Umbilical cord (tissue), 2 donors: ENCODE results near the gene LNP1. TPM values are rescaled to one million over a fixed set of nuclear protein-coding genes. Genes with fewer than 3 reads are reported as not detected.
"Not testable (repeated sequence)": the region's sequence is repeated elsewhere in the genome, so short reads cannot be mapped to it uniquely, and the experiment has no call there.

ENCODE experiments used
- DNase-seq: peaks from one replicate; pipeline ENCODE4 v3.0.0-alpha.2; 2015; ENCODE audit warnings: low spot score
- total RNA-seq: library from RNA; depleted of rRNA; stranded (reverse); fragments of >200 nt; gene quantifications from one replicate; pipeline ENCODE4 v1.2.3, GENCODE V29; 2014; ENCODE audit warnings: low replicate concordance; ENCODE audit not compliant: insufficient read depth

LNP1 gene
- total RNA-seq, 1 donor from 2014 or later: 2.4 TPM

DNA sequence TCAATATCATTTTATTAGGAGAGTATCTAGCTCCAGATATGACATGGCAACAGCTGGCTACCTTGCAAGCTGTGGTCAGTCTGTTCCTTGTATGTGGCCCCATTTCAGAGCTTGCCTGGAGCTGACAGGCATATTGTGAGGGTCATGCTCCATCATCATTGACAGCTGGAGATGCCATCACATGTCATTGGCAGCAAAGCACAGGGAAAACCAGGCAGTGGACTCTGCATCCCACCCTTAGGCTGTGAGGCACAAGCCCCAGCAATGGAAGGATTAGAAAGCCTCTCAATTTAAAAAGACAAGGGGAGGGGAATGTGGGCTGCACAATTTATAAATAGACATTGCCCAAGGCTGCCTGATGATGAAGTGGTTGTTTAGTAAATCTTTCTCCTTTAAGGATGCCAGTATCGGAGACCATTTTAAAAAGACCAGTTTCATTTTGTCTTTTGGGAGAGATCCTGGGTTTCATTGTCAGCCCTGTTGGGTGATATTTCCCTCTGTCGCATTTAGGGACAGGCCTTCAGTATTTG, 27.9 kb downstream of the LNP1 start:
- DNase-seq: no peak

DNA sequence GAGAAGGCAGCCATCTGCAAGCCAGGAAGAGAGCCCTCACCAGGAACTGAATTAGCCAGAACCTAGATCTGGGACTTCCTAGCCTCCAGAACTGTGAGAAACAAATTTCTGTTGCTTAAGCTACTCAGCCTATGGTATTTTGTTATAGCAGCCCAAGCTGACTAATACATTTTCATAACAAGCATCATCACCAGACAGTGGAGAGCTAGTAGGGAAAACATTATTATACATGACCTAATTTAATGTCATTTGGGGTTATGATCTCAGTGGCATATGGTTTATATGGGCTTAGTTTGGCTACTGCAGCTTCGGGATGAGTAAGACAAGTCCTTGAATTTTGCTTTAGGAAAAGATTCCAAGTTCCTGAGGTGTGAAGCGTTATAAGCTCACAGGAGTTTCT, 35.6 kb downstream of the LNP1 start:
- DNase-seq: no peak

DNA sequence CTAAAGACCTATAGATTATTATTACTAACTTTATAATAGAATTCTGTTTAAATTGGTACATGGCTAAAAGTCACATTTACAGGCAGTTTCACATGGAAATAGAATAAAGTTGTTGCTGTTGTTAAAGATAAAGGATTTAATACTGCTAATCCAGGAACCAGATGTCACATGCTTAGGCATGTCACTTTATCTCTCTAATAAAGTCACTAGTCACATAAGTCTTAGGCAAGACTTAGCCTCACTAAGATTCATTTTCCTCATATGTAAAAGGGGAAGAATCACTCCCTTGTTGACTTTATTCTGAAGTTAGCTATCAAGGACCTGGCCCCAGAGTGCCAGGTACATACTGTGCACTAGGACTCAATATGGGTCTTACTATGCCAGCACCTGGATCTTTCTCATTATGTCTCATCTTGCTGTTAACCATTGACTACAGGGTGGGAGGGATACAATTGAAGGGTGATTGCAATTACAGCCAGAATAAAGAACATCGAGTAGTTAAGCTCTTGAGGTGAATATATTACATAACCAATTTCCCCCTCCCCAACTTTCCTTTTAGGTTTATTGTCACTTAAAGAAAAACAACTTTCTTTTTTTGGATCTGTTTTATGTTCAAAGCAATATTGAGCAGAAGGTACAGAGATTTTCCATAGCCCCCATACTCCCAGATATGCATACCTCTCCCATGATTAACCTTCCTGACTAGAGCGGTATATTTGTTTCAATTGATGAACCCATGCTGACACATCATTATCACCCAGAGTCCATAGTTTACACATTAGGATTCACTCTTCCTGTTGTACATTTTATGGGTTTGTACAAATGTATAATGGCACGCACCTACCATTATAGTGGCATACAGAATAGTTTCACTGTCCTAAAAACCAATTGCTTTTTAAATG, 36.6 kb downstream of the LNP1 start:
- DNase-seq: no peak

DNA sequence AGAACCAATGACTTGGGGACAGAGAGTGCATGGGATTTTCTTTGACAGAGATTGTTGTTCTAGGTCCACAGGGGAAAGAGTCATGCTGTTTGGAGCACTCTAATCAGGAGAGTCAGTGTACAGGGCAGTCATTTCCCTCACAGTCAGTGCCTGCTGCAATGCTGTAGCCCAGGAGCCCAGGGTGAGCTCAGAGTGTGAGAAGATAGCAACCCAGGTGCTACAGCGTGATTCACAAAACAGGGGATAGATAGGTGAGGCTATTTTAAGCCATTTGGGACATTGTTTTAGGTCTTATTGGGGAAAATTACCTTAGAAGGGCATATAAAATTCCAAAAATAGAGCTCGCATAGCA, 37.3 kb downstream of the LNP1 start:
- DNase-seq: no peak

DNA sequence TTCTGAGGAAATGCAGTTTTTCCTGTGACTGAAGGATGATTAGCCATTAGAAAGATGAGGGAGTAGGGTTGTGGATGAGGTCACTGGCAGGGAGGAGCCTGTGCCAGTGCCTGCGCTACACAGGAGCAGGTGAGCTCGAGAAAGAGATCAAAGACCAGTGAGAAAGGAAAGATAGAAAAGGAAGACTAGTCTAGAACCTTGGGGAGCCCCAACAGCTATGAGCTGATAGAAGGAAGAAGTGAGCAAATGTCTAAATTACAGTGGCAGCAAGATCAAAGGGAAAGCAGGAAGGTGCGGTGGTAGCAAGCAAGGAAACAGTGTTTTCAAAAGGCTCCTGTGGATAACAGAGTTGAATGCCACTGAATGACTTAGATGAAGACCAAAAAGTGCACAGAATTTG, 39.6 kb downstream of the LNP1 start:
- DNase-seq: no peak

DNA sequence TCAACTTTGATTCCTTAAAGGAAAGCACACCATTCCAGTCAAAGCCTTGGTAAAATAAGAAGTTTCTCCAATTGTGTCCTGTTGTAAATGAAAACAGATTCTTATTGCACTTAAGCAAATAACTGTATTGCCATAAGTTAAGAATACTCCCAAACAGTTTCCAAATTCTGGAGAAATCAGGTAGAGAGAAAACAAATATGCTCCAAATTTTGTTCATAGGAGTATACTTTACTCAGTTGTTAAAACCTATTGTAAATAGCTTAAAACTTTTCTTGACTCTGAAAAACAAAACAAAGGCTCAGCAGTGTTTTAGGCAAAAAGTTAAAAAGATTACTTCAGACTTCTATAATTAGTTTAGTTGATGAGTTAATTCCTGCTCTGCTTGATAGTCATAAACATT, 42.4 kb downstream of the LNP1 start:
- no peak for DNase-seq

DNA sequence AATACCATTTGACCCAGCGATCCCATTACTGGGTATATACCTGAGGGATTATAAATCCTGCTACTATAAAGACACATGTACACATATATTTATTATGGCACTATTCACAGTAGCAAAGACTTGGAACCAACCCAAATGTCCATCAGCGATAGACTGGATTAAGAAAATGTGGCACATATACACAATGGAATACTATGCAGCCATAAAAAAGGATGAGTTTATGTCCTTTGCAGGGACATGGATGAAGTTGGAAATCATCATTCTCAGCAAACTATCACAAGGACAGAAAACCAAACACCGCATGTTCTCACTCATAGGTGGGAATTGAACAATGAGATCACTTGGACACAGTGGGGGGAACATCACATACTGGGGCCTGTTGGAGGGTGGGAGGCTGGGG, 45.7 kb downstream of the LNP1 start:
- not testable (repeated sequence) for DNase-seq

DNA sequence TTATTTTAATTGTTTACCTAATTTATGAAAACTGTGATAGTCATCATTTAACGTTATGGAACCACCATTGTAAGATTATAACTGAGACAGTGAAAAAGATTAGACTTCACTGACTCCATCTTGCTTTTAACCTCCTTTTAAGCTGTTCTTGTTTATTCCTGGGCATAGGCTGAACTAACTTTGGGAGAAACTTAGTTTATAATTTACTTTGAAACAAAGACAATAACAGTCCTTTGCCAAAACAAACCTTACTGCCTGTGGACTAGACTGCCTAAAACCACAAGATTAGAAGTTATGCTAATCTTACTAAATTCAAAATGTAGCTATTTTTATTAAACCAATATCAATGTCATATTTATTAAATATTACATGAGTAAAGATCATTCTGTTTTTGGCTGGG, 46.7 kb downstream of the LNP1 start:
- no peak for DNase-seq

DNA sequence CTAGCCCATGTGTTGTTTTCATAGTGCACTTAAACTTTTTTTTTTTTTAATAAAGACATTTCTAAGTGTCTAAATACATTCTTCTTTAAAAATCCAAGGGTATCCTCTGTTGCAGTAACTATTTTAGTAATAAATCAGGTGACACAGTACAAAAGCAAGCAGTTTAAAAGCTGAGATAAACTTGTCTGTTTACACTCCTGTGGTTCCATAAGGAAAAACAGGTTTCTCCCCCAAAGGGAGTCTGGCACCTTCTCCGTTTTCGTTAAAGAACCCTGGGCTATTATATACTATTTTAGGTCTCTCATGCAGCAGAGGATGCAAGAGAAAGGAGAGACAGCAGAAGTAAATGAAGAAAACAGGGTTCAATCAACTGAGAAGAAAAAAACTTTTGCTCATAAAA, 47.9 kb downstream of the LNP1 start:
- no peak for DNase-seq

DNA sequence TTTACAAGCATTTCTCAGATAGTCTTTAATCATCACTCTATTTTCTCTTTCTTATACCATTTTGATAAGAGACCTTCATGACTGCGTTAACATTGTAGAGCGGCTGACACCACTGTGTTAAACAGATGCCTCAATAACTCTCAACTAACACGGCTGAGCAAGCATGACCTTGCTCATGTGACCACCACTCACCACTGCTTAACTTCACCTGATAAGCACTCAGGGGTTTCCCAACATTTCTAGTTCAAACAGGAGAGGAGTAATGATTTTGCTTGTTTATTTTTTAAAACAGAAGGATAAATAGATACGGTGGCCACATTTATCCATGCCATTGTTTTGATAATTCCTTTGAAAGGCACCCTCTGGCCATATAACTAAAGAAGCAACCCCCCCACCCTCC, 53.3 kb downstream of the LNP1 start:
- no peak for DNase-seq

DNA sequence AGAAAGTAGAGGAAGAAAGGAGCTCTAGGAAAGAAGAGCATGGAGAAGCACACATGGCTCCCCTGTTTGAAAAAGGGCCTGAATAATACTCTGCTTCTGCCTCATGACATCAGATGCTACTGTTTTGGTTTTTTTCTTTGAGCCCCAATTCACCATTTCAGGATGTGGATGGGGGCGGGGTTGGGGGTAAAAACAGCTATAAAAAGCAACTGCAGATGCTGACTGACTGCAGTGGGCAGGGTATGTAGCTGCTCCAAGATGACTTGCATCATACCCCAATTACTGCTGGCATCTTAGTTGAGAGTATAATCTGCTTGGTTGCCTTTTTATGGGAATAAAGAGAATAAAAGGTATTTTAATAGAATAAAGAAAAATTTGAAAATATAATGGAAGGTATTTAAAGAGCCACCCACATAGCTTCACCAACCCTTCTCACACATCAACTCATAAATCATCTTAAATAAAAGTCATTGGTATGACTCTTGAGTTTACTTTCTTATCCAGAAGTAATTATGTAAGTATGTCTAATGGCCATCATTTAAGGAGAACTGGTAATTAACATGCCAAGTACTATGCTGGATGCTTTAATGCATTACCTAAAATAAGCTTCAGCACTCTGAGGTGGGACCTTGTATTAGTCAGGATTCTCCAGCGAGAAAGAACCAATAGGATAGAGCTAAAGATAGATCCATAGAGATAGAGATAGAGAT, 54.7 kb downstream of the LNP1 start:
- DNase-seq: no peak

DNA sequence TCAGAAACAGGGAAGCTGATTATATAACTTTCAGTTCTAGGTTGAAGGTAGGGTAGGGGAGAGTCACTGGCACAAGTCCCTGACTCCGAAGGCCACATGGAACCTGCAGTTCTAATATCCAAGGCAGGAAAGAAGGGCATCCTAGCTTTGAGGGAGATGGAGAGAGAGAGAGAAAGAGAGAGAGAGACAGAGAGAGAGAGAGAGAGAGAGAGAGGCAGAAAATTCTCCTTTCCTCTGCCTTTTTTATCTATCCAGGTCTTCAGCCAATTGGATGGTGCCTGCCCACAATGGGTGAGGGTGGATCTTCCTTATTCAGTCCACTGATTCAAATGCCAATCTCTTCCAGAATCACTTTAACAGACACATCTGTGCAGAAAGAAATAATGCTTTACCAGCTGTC, 55.4 kb downstream of the LNP1 start:
- DNase-seq: no peak

DNA sequence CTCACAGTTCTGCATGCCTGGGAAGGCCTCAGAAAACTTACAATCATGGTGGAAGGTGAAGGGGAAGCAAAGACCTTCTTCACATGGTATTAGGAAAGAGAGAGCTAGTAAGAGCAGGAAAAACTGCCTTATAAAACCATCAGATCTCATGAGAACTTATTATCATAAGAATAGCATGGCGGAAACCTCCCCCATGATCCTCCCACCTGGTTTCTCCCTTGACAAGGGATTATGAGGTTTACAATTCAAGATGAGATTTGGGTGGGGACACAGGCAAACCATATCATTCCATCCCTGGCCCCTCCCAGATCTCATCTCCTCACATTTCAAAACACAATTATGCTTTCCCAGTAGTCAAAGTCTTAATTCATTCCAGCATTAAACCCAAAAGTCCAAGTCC, 56.5 kb downstream of the LNP1 start:
- no peak for DNase-seq

DNA sequence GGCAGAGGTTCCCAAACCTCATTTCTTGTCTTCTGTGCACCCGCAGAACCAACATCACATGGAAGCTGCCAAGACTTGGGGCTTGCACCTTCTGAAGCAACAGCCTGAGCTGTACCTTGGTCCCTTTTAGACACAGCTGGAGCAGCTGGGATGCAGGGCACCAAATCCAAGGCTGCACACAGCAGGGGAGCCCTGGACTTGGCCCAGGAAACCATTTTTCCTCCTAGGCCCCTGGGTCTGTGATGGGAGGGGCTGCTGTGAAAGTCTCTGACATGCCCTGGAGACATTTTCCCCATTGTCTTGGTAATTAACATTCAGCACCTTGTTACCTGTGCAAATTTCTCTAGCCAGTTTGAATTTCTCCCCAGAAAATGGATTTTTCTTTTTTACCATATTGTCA, 57.5 kb downstream of the LNP1 start:
- no peak for DNase-seq

DNA sequence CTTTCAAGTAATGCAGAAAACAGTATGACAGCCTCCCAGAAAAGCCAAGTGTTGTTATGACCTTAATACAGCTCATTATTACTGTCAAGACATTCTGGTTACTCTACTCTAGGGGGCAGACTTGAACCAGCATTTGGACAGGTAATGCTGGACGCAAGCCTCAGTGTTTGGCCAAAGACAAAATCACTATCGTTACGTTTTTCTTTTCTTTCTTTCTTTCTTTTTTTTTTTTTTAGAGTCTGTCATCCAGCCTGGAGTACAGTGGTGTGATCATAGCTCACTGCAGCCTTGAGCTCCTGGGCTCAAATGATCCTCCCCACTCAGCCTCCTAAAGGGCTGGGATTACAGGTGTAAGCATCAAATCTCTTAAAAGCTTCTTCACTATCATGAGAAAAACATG, 61.7 kb downstream of the LNP1 start:
- DNase-seq: peak; percentile 72

DNA sequence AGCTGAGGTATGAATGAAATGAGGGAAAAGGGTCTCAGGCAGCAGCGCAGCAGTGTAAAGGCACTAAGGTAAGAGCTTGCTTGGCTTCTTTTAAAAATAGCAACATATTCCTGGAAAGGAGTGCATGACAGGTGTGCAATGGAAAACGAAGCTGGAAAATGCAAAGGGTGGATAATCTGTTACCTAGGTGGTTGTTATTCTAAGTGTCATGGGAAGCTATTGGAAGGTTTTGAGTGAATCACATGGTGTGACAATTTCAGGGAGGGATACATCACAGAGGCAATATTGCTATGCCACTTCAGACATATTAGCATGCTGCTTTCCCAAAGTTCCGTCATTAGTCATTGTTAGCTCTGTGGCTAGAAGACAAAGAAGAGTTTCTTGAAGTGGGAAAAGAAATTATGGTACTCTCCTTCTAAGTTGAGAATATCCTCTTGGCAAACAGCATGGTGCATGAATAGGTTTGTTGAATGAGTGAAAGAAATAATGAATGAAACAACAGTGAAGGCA, 62.4 kb downstream of the LNP1 start:
- no peak for DNase-seq

DNA sequence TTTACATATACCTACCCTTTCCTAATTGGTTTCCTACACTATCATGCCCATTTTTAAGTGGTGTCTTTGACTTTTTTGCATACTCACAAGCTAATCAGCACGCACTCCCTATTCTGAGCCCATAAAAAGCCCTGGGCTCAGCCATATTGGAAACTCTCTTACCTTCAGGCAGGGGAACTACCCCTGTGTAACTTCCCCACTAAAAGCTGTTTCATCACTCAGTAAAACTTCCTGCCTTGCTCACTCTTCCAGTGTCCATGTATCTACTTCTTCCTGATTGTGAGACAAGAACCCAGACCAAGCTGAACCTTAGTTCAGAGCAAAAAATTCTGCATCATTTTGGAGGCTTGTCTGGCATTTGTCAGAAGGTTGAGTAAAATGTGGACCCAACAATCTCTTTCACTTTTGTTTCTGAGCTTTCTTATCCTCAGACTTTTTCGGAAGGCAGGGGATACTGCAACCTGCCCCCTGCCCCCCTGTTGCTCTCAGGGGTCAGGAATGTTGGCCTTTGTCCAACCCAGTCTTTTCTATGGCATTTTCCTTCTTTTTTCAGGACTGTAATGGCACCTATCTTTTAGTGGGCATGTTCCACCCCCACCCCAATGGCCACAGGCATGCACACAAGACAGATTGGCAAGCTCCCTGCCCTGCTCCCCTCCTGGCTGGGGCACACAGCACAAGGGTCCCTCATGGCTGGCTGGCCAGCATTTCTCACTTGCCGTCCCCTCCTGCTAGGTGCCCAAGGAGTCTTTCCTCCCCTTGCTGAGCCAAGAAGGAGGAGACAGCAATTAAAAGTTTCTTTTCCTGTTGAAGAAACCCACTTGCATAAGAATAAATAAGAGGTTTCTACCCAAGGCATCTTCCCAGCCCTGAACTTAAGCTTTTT, 64.8 kb downstream of the LNP1 start:
- DNase-seq: peak; percentile 11

DNA sequence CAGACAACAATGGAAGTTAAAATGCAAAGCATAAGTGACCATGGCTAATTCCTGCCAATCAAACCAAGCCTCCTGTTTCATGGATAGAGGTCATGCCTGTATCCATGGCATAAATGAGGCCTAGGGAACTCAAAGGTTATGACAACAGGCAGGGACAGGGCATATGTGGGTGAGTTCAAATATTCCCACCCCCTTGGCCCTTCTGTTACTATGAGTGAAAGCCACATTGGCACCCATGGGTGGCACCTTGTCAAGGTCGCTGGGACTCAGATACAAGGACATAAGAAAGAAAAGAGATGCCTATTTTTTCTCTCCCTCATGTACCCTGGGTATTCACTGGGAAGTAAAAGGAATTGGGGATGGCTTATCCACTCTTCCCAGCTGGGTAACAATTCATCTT, 65.8 kb downstream of the LNP1 start:
- DNase-seq: no peak

DNA sequence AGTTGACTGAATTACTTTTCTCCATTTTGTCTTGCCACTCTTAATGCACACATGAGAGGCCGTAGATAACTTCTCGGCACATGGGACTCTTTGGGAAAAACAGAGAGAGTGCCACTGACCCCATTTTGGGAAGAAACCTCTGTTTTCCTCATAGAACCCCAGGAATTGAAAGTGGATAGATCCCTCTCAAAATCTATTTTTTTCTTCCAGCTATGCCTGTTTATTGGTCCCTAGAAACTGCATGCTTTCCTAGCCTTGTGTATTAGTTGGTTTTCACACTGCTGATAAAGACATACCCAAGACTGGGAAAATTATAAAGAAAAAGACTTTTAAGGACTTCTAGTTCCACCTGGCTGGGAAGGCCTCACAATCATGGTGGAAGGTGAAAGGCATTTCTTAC, 67.3 kb downstream of the LNP1 start:
- no peak for DNase-seq

DNA sequence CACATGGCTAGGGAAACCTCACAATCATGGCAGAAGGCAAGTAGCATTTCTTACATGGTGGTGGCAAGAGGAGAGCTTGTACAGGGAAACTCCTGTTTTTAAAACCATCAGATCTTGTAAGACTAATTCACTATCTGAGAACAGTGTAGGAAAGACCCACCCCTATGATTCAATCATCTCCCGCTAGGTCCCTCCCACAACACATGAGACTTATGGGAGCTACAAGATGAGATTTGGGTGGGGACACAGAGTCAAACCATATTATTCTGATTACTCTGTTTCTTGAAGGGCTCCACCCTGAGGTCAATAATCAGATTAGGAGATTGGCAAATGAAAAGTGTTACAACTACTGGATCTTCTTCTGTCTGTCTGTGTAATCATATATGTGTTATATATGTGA, 69.6 kb downstream of the LNP1 start:
- no peak for DNase-seq

DNA sequence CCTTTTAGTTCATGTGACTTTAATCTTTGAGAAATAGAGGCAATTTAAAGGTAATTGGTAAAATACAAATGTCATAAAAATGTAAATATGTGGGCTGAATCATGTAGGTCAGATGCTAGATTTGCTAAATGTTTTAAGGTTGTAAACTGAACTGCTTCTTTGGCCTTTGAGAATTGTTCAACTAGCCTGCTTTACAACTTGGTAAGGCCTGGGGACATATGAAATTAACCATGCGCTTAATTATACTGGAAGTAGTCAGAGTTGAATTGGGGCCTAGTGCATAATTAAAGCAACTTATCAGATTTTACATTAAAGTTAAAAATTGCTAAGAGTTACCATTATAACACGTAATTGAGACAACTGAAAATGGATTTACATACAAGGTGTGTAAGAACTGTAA, 70.1 kb downstream of the LNP1 start:
- DNase-seq: no peak

DNA sequence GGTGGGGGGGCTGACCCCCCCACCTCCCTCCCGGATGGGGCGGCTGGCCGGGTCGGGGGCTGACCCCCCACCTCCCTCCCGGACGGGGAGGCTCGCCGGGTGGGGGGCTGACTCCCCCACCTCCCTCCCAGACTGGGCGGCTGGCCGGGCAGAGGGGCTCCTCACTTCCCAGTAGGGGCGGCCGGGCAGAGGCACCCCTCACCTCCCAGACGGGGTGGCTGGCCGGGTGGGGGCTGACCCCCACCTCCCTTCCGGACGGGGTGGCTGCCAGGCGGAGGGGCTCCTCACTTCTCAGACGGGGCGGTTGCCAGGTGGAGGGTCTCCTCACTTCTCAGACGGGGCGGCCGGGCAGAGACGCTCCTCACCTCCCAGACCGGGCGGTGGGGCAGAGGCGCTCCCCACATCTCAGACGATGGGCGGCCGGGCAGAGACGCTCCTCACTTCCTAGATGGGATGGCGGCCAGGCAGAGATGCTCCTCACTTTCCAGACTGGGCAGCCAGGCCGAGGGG, 76.6 kb downstream of the LNP1 start:
- DNase-seq: not testable (repeated sequence)
